ENCODE data around the gene SPACA9.

Gene SPACA9

GRCh38 chr9:132919614-132920268 lies 41.0 kb downstream of the SPACA9 start:
- DNase-seq (ENCODE audit: extremely low read depth, low read depth), result no peak
- TF ChIP-seq CTCF (IDR thresholded peaks at IDR 0.05; ENCODE audit: low read depth, low read length), result no peak

GRCh38 chr9:132923346-132923902 lies 44.7 kb downstream of the SPACA9 start:
- DNase-seq (ENCODE audit: extremely low read depth, low read depth), result no peak
- TF ChIP-seq CTCF (IDR thresholded peaks at IDR 0.05; ENCODE audit: low read depth, low read length), result no peak

- no peak for DNase-seq (ENCODE audit: extremely low read depth, low read depth)
- TF ChIP-seq CTCF (IDR thresholded peaks at IDR 0.05; ENCODE audit: low read depth, low read length), result no peak
Observed at GRCh38 chr9:132927704-132928103, 49.0 kb downstream of the SPACA9 start.

GRCh38 chr9:132931178-132931735 lies 52.6 kb downstream of the SPACA9 start:
- no peak for TF ChIP-seq CTCF (IDR thresholded peaks at IDR 0.05; ENCODE audit: low read depth, low read length)
- no peak for DNase-seq (ENCODE audit: extremely low read depth, low read depth)

GRCh38 chr9:132935026-132935425 lies 56.3 kb downstream of the SPACA9 start:
- TF ChIP-seq CTCF (IDR thresholded peaks at IDR 0.05; ENCODE audit: low read depth, low read length), result no peak
- no peak for DNase-seq (ENCODE audit: extremely low read depth, low read depth)

- no peak for DNase-seq (ENCODE audit: extremely low read depth, low read depth)
- no peak for TF ChIP-seq CTCF (IDR thresholded peaks at IDR 0.05; ENCODE audit: low read depth, low read length)
Observed at GRCh38 chr9:132937463-132937901, 58.8 kb downstream of the SPACA9 start.

GRCh38 chr9:132939169-132939568 lies 60.5 kb downstream of the SPACA9 start:
- TF ChIP-seq CTCF (IDR thresholded peaks at IDR 0.05; ENCODE audit: low read depth, low read length), result no peak
- DNase-seq (ENCODE audit: extremely low read depth, low read depth), result no peak

Data from AG09319 (cell line).